ENCODE measurements around the gene MAPT. TPM values are rescaled to one million over a fixed set of nuclear protein-coding genes. Genes with fewer than 3 reads are reported as not detected.

The MAPT gene
- polyA plus RNA-seq, 1 experiment, result 0.27 TPM

- ChIA-PET POLR2A (no interaction called here), CTCF (no interaction called here)
- Histone ChIP-seq H3K27ac (ENCODE audit: low read depth, low read length) (no peak overlapping the region), H3K27me3 (ENCODE audit: control insufficient read depth, insufficient read depth, low read length) (peaks cover 54% of the 10 kb centered on the region), H3K4me3 (ENCODE audit: low read depth, low read length) (no peak overlapping the region), H3K9me3 (ENCODE audit: control insufficient read depth, insufficient read depth, low read length) (peaks cover 4% of the 10 kb centered on the region; the same call in 1 of the 2 replicates)
- DNase-seq (ENCODE audit: low read depth, low spot score), result no peak
- no peak for TF ChIP-seq CTCF (IDR thresholded peaks at IDR 0.05; ENCODE audit: low read depth, low read length)
These were observed 1.8 kb downstream of the MAPT start for GRCh38 chr17:45895969-45896785.

- TF ChIP-seq CTCF (IDR thresholded peaks at IDR 0.05; ENCODE audit: low read depth, low read length), result no peak
- Histone ChIP-seq H3K27me3 (ENCODE audit: control insufficient read depth, insufficient read depth, low read length) (peaks cover 54% of the 10 kb centered on the region), H3K9me3 (ENCODE audit: control insufficient read depth, insufficient read depth, low read length) (peaks cover 4% of the 10 kb centered on the region; the same call in 1 of the 2 replicates), H3K4me3 (ENCODE audit: low read depth, low read length) (no peak overlapping the region), H3K27ac (ENCODE audit: low read depth, low read length) (no peak overlapping the region)
- POLR2A ChIA-PET, result no interaction called here
- no peak for DNase-seq (ENCODE audit: low read depth, low spot score)
- CTCF ChIA-PET, result interaction anchor here (1.1 kb wide), 1 partner anchor 45 kb away, joined by 5 read pairs; no protein-coding TSS in a partner anchor
These were observed 2.7 kb downstream of the MAPT start for GRCh38 chr17:45896803-45897693.

DNA sequence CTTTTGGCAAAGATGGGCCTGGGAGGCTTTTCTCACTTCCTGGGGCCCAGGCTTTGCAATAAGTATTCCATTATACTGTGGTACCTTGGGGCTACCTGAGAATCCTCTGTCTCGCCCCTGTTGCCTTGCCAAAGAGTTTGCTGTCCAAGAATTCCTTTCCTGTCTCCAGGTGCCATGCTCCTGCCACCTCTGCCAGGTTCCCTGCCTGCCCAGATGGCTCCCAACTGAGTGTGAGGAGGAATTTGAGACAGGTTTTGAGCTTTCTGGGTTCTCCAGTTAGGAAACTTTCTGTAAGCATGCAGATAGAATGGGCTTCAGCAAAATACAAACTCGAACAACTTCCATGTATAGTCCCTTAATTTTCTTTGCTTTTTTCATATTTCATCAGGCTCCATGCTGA is 5.8 kb downstream of the MAPT start:
- TF ChIP-seq CTCF (IDR thresholded peaks at IDR 0.05; ENCODE audit: low read depth, low read length), result no peak
- ChIA-PET CTCF (no interaction called here), POLR2A (no interaction called here)
- H3K27me3 ChIP-seq (ENCODE audit: control insufficient read depth, insufficient read depth, low read length), result peaks cover 55% of the 10 kb centered on the region
- DNase-seq (ENCODE audit: low read depth, low spot score), result no peak
- H3K27ac ChIP-seq (ENCODE audit: low read depth, low read length), result no peak overlapping the region
- H3K4me3 ChIP-seq (ENCODE audit: low read depth, low read length), result no peak overlapping the region
- H3K9me3 ChIP-seq (ENCODE audit: control insufficient read depth, insufficient read depth, low read length), result no peaks in the 10 kb centered on the region; the same call in 1 of the 2 replicates

DNA sequence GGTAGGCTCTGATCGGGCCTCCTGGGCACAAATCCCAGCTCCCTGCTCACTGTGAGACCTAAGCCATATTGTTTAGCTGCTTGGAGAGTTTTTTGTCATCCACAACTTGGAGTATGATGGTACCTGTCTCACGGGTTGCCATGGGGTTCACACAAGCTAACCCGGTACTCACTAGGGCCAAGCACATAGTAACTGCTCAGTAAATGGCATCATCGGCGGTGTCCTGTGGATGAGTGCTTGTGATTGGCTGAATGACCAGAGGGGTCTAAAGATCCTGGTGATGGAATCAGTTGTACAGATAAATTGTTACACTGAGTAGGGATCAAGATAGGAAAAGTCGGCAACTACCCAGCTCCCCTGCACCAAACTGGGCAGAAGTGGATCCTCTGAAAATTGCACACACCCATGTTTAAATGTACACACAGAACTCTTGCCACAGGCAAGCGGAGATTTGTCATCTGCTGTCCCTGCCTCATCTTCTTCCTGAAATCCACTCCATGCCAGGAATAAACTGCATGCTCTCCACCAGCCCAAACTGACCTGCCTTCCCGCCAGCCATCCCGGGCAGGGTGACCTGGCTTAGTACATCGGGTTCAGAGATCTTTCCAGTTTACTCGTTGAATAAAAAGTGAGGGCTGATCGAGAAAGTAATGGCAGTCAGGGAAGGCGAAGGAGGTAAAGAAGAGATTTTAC is 6.5 kb downstream of the MAPT start:
- H3K27me3 ChIP-seq (ENCODE audit: control insufficient read depth, insufficient read depth, low read length), result peaks cover 57% of the 10 kb centered on the region
- ChIA-PET POLR2A (no interaction called here), CTCF (no interaction called here)
- no peak for DNase-seq (ENCODE audit: low read depth, low spot score)
- H3K4me3 ChIP-seq (ENCODE audit: low read depth, low read length), result no peak overlapping the region
- no peak for TF ChIP-seq CTCF (IDR thresholded peaks at IDR 0.05; ENCODE audit: low read depth, low read length)
- H3K9me3 ChIP-seq (ENCODE audit: control insufficient read depth, insufficient read depth, low read length), result no peaks in the 10 kb centered on the region; the same call in 1 of the 2 replicates
- H3K27ac ChIP-seq (ENCODE audit: low read depth, low read length), result no peak overlapping the region
